A549 treated with RU486 at 1 μM for 4 hours (cell line): Measurements from ENCODE around the gene CYTH2. TPM values are rescaled to one million over a fixed set of nuclear protein-coding genes. Genes with fewer than 3 reads are reported as not detected.

ENCODE experiments used
- total RNA-seq: library from RNA; stranded (reverse); fragments of 200-300 nt; extraction: Qiagen RNA extraction; gene quantifications from 5 replicates; pipeline ENCODE4 v1.2.3, GENCODE V29; 2022; ENCODE audit warnings: low read depth

Gene CYTH2
- 51.2 to 62.6 TPM (median 58.0 TPM) in 5 replicates for total RNA-seq

GRCh38 chr19:48469289-48469881 lies at the start of gene CYTH2:
TSS of gene CYTH2 (plus strand) at chr19:48469369. CDS start at chr19:48469508, 139 bp downstream.

DNA sequence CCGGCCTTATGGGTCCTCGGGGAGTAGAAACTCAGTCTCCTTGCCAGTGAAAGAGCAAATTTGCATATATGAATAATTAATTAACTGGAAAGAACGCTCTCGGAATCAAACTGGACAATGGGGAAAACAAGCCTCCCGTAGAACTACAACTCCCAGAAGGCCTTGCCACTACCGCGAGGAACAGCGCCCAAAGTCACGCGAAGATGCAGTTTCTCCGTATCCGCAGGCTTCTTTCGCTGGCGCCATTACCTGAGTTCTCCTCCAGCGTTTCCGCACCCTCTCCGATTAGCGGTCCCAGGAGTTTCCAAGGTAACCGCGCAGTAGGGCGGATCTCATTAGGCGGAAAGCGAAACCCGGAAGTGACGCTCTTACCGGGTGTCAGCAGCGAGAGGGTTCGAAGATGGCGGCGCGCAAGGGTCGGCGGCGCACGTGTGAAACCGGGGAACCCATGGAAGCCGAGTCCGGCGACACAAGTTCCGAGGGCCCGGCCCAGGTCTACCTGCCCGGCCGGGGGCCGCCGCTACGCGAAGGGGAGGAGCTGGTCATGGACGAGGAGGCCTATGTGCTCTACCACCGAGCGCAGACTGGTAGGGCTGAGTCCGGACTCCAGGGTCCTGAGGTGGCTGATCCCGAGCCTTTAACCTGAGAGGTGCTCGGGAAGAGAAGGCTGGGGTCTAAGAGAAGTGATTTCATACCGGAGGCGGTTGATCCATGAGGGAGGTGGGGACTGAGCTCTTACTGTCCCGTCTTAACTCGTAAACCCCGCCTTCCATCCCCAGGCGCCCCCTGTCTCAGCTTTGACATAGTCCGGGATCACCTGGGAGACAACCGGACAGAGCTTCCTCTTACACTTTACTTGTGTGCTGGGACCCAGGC lies 23.3 kb upstream of the CYTH2 start, which contains the start of gene GRWD1:
Gene GRWD1 (plus strand): TSS at position 378 of the 876 bp plus-strand sequence. CDS start 23 bp downstream, at position 401.

GRCh38 chr19:48455171-48455907 lies 13.8 kb upstream of the CYTH2 start, which contains the start of gene KCNJ14:
TSS of gene KCNJ14 (plus strand) at chr19:48455574. CDS start at chr19:48461725, 6,151 bp downstream.

DNA sequence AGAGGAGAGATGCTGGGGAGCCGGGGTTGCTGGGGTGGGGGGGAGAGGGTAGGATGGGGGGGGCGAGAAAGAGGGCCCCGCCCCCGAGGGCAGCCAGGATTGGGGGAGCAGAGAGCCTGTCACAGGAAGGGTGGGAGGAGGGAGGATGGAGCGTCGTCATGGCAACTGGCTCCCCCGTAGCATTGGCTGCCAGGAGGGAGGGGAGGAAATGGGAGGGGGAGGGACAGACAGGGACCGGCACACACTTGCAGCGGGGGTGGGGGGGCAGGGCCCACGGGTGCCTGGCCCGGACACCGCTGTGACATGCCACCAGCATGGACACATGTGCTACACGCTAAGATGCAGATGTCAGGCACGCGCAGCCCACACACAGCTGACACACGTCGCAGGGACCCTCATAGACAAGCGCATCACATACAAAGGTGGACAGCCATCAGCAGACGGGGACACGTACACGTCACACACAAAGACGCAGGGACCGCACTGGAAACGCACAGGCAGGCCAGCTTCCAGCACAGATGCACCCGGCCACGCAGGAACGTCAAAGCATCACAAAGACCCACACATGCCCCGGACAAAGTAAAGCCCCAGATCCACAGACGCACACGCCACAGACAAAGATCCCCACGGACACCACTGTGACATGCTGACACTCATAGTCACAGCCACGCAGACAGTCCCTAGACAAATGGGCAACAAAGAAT lies 42.8 kb downstream of the CYTH2 start, which contains the start of gene LMTK3:
Gene LMTK3 (minus strand): TSS at position 36 of the 704 bp plus-strand sequence. CDS start 259 bp downstream, outside the sequence.

Other genes starting within 250 kb of the CYTH2 start
- 15.9 to 18.1 TPM (median 16.8 TPM) in 5 replicates for gene CARD8, start 213.5 kb upstream of the CYTH2 start, total RNA-seq
- gene ZNF114, start 199.3 kb upstream of the CYTH2 start, total RNA-seq = 4.8 to 7.2 TPM (median 5.7 TPM) in 5 replicates
- gene EMP3, start 143.8 kb upstream of the CYTH2 start, total RNA-seq = 441 to 494 TPM (median 477 TPM) in 5 replicates
- gene TMEM143, start 105.4 kb upstream of the CYTH2 start, total RNA-seq = 3.7 to 5.7 TPM (median 3.9 TPM) in 5 replicates
- gene SYNGR4, start 105.0 kb upstream of the CYTH2 start, total RNA-seq = 1.9 to 4.4 TPM (median 3.1 TPM) in 5 replicates
- 354 to 463 TPM (median 436 TPM) in 5 replicates for gene KDELR1, start 77.8 kb upstream of the CYTH2 start, total RNA-seq
- gene GRIN2D, start 75.7 kb upstream of the CYTH2 start, total RNA-seq = 7.3 to 11.8 TPM (median 10.0 TPM) in 5 replicates
- 111 to 131 TPM (median 121 TPM) in 5 replicates for gene GRWD1, start 23.4 kb upstream of the CYTH2 start, total RNA-seq
- 1.1 to 2.0 TPM (median 1.2 TPM) in 5 replicates for gene KCNJ14, start 13.8 kb upstream of the CYTH2 start, total RNA-seq
- gene LMTK3, start 42.5 kb downstream of the CYTH2 start, total RNA-seq = 2.1 to 4.7 TPM (median 4.2 TPM) in 5 replicates
- 14.1 to 20.7 TPM (median 15.9 TPM) in 5 replicates for gene SULT2B1, start 82.8 kb downstream of the CYTH2 start, total RNA-seq
- not detected in 5 replicates for gene SPACA4, start 137.4 kb downstream of the CYTH2 start, total RNA-seq
- gene FAM83E, start 145.7 kb downstream of the CYTH2 start, total RNA-seq = 0.17 to 0.27 TPM (median 0.24 TPM) in 4 of 5 replicates, not detected in the other
- 3,160 to 3,604 TPM (median 3,243 TPM) in 5 replicates for gene RPL18, start 149.8 kb downstream of the CYTH2 start, total RNA-seq
- 9.4 to 16.7 TPM (median 15.5 TPM) in 5 replicates for gene SPHK2, start 150.1 kb downstream of the CYTH2 start, total RNA-seq
- 2.0 to 3.3 TPM (median 2.7 TPM) in 5 replicates for gene DBP, start 168.0 kb downstream of the CYTH2 start, total RNA-seq
- gene CA11, start 176.8 kb downstream of the CYTH2 start, total RNA-seq = 9.7 to 13.2 TPM (median 10.6 TPM) in 5 replicates
- 0.19 to 0.30 TPM (median 0.23 TPM) in 5 replicates for gene NTN5, start 203.6 kb downstream of the CYTH2 start, total RNA-seq
- gene FUT2, start 226.6 kb downstream of the CYTH2 start, total RNA-seq = not detected in 5 replicates